Lower leg skin (tissue), 3 donors: ENCODE results near the gene ADAMTS16.

Source experiments
- CTCF ChIP-seq, 3 donors: fragments of 450-650 bp; IDR thresholded peaks; one replicate each; pipeline ENCODE4 v1.5.1; 2016; ENCODE audit warnings: antibody characterized with exemption in 3 of 3, mild to moderate bottlenecking in 3 of 3, moderate library complexity in 2 of 3
- POLR2A ChIP-seq, 2 donors: fragments of 450-650 bp; IDR thresholded peaks; one replicate each; pipeline ENCODE4 v1.6.1; 2016 to 2017; ENCODE audit warnings: antibody characterized with exemption in 2 of 2, mild to moderate bottlenecking in 1 of 2, moderate library complexity in 1 of 2

GRCh38 chr5:5195128-5195918 is 55.2 kb downstream of the ADAMTS16 start:
- TF ChIP-seq CTCF (IDR thresholded peaks at IDR 0.05) (no peak), POLR2A (IDR thresholded peaks at IDR 0.05) (no peak)
